ENCODE measurements around the gene GRPEL1. TPM values are rescaled to one million over a fixed set of nuclear protein-coding genes. Genes with fewer than 3 reads are reported as not detected.

Gene GRPEL1
- total and polyA plus RNA-seq, 2 of the 8 experiments (the other 6 are each of a cell fraction or from before 2014, with no cell fraction given) = 13.5 to 39.9 TPM

- H2BK20ac ChIP-seq (ENCODE audit: low read length) = no peak overlapping the region
- H2AK5ac ChIP-seq (ENCODE audit: low read depth, low read length) = no peak overlapping the region
- no peaks in the 10 kb centered on the region for H3K79me2 ChIP-seq (ENCODE audit: control insufficient read depth in 1 of 2, insufficient read depth in 2 of 2, low read length in 2 of 2)
- peaks cover 0 to 4% of the 10 kb centered on the region in 2 experiments; a peak in 1 of 4 replicates for H3K9me3 ChIP-seq (ENCODE audit: insufficient read depth in 2 of 2, low read depth in 1 of 2, low read length in 1 of 2)
- H3K18ac ChIP-seq (ENCODE audit: extremely low read depth, low read length) = no peak overlapping the region
- no peak overlapping the region for H2AFZ ChIP-seq (ENCODE audit: low read length)
- WGBS, 2 experiments (ENCODE audit: extremely low coverage in 1 of 2, insufficient coverage in 1 of 2, insufficient read length in 1 of 2, insufficient replicate concordance in 2 of 2, low coverage in 1 of 2, low lambda C conversion rate in 2 of 2, missing lambda C conversion rate in 1 of 2) = 85% methylated on average over 8 of the region's 8 CpGs; no CpG with 5 or more reads in 1 of the 2 experiments
- no peaks in the 10 kb centered on the region for H3K4me1 ChIP-seq (replicated peaks in 1 of 4; ENCODE audit: control insufficient read depth in 3 of 4, insufficient read depth in 4 of 4, low read length in 3 of 4)
- no peak overlapping the region for H2BK120ac ChIP-seq (replicated peaks; ENCODE audit: low read depth, low read length)
- H2BK5ac ChIP-seq (ENCODE audit: low read depth, low read length) = no peak overlapping the region
- DNase-seq (ENCODE audit: low read depth in 1 of 2, low spot score in 2 of 2) = no peak
- no peak overlapping the region for H2BK12ac ChIP-seq (ENCODE audit: low read depth, low read length)
- H3K14ac ChIP-seq (ENCODE audit: insufficient read length) = no peak overlapping the region
- no peaks in the 10 kb centered on the region for H3K23me2 ChIP-seq (ENCODE audit: low read depth, low read length)
- no peaks in the 10 kb centered on the region; a peak in 2 of 7 replicates for H3K27me3 ChIP-seq (replicated peaks in 1 of 4; ENCODE audit: control insufficient read depth in 3 of 4, extremely low read depth in 1 of 4, insufficient read depth in 3 of 4, low read length in 3 of 4)
- H4K5ac ChIP-seq (ENCODE audit: insufficient read length, low read depth, low read length) = no peak overlapping the region
- no peak overlapping the region for H3K27ac ChIP-seq (ENCODE audit: low read depth, low read length)
- no peak overlapping the region for H3K9ac ChIP-seq (replicated peaks in 1 of 4; ENCODE audit: extremely low read depth in 1 of 4, low read depth in 3 of 4, low read length in 3 of 4)
- no peak overlapping the region; the same call in 1 of the 2 replicates for H2BK15ac ChIP-seq (ENCODE audit: low read length)
- ChIA-PET CTCF (ENCODE audit: partially characterized antibody) (interaction anchor here (1.1 kb wide), 1 partner anchor 779 kb away, joined by 3 read pairs; no protein-coding TSS in a partner anchor), POLR2A (ENCODE audit: partially characterized antibody) (no interaction called here)
- no peak overlapping the region for H3K23ac ChIP-seq (ENCODE audit: insufficient read length)
- no peaks in the 10 kb centered on the region for H3K79me1 ChIP-seq (ENCODE audit: low read depth, low read length)
- no peak overlapping the region for H4K91ac ChIP-seq (replicated peaks; ENCODE audit: insufficient read length, low read length)
- H3K4me3 ChIP-seq (ENCODE audit: extremely low read depth in 1 of 4, insufficient read depth in 2 of 4, low read depth in 3 of 4, low read length in 4 of 4) = no peak overlapping the region
- no peak overlapping the region for H3K4me2 ChIP-seq (ENCODE audit: insufficient read depth in 1 of 2, low read depth in 2 of 2, low read length in 2 of 2)
- no peak overlapping the region for H4K8ac ChIP-seq (ENCODE audit: extremely low read depth, insufficient read depth, low read length)
- TF ChIP-seq CBX5 (IDR thresholded peaks at IDR 0.05; ENCODE audit: low read depth, low read length) (no peak), EZH2 (IDR thresholded peaks at IDR 0.05; ENCODE audit: low read depth, low read length, severe bottlenecking) (no peak), FOSL1 (IDR thresholded peaks at IDR 0.05; ENCODE audit: insufficient read depth, low read depth, low read length) (no peak), KDM1A (IDR thresholded peaks at IDR 0.05; ENCODE audit: borderline replicate concordance, low read length) (no peak), ATF3 (IDR thresholded peaks at IDR 0.05; ENCODE audit: insufficient read depth, low read depth, low read length) (no peak), RFX5 (IDR thresholded peaks at IDR 0.05; ENCODE audit: borderline replicate concordance, low read depth, low read length) (no peak), SRF (IDR thresholded peaks at IDR 0.05; ENCODE audit: low read depth, low read length) (no peak), USF2 (IDR thresholded peaks at IDR 0.05; ENCODE audit: low read length) (no peak), MAFK (IDR thresholded peaks at IDR 0.05; ENCODE audit: low read depth, low read length) (no peak), RXRA (IDR thresholded peaks at IDR 0.05; ENCODE audit: insufficient read depth, low read depth, low read length) (no peak), CHD1 (IDR thresholded peaks at IDR 0.05; ENCODE audit: low read depth, low read length) (no peak)
- no peaks in the 10 kb centered on the region for H3K36me3 ChIP-seq (ENCODE audit: control insufficient read depth in 2 of 4, insufficient read depth in 4 of 4, low read length in 3 of 4)
- no peak overlapping the region for H3K56ac ChIP-seq (replicated peaks; ENCODE audit: insufficient read length, low read depth, low read length)
- FAIRE-seq = no peak
- H3K4ac ChIP-seq (replicated peaks; ENCODE audit: insufficient read length, low read depth, low read length) = no peak overlapping the region
- H4K20me1 ChIP-seq (replicated peaks in 1 of 2; ENCODE audit: control insufficient read depth in 1 of 2, insufficient read depth in 2 of 2, low read length in 2 of 2) = no peaks in the 10 kb centered on the region
Measured at GRCh38 chr4:7111441-7111840, 43.6 kb upstream of the GRPEL1 start.
